PFSK-1 (cell line): ENCODE measurements around the gene ITGBL1.

Experiments used
- FOXP2 ChIP-seq: optimal IDR thresholded peaks from 2 replicates; pipeline ENCODE3; 2011; ENCODE audit warnings: borderline replicate concordance, control low read depth, inconsistent platforms; ENCODE audit not compliant: insufficient read depth; ENCODE audit errors: extremely low read length, extremely low read depth
- POLR2AphosphoS5 ChIP-seq: IDR thresholded peaks from 2 replicates; pipeline ENCODE4 v1.6.1; 2012; ENCODE audit warnings: low read depth, mild to moderate bottlenecking, control low read depth, low read length, moderate library complexity
- REST ChIP-seq, 2 experiments: IDR thresholded peaks; 2 replicates each; pipeline versions ENCODE4 v1.6.1 to v1.8.0; 2011 to 2012; ENCODE audit warnings: low read depth in 2 of 2, low read length in 2 of 2, control low read depth in 1 of 2, inconsistent platforms in 1 of 2, mild to moderate bottlenecking in 1 of 2, moderate library complexity in 1 of 2; ENCODE audit not compliant: insufficient read depth in 1 of 2
- SIN3A ChIP-seq: IDR thresholded peaks from 2 replicates; pipeline ENCODE4 v1.6.1; 2012; ENCODE audit warnings: mild to moderate bottlenecking, low read length, moderate library complexity, borderline replicate concordance; ENCODE audit not compliant: insufficient read depth
- TAF1 ChIP-seq: IDR thresholded peaks from 2 replicates; pipeline ENCODE4 v1.6.1; 2012; ENCODE audit warnings: low read length, control low read depth, borderline replicate concordance; ENCODE audit not compliant: insufficient read depth

The ITGBL1 gene

GRCh38 chr13:101502618-101503017 is 50.1 kb downstream of the ITGBL1 start:
- no peak for TF ChIP-seq REST (IDR thresholded peaks at IDR 0.05; ENCODE audit: insufficient read depth in 1 of 2, low read depth in 2 of 2, low read length in 2 of 2)
- no peak for TF ChIP-seq FOXP2
- no peak for TF ChIP-seq TAF1
- no peak for TF ChIP-seq POLR2AphosphoS5
- no peak for TF ChIP-seq SIN3A

- TF ChIP-seq TAF1 (no peak), FOXP2 (no peak), SIN3A (no peak), REST (IDR thresholded peaks at IDR 0.05; ENCODE audit: insufficient read depth in 1 of 2, low read depth in 2 of 2, low read length in 2 of 2) (no peak), POLR2AphosphoS5 (no peak)
These were observed 58.7 kb downstream of the ITGBL1 start for GRCh38 chr13:101511161-101511560.

DNA sequence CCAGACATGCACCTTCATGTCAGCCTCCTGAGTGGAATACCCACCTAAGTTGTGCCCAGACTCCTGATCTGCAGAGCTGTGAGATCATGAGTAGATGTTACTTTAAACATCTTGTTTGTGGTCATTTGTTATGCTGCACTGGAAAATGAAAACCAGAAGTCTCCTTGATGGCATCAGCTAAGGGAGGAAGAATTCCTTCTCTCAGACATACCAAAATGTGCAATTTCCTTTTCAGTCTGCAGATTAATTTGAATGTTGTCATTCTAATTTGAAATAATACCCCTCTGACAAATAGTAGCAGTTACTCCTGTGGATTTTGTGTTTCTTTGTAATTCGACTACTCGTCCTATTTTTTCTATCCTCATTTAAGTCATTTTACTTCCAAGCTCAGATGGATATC is 59.3 kb downstream of the ITGBL1 start:
- TF ChIP-seq SIN3A (no peak), FOXP2 (no peak), REST (IDR thresholded peaks at IDR 0.05; ENCODE audit: insufficient read depth in 1 of 2, low read depth in 2 of 2, low read length in 2 of 2) (no peak), TAF1 (no peak), POLR2AphosphoS5 (no peak)

DNA sequence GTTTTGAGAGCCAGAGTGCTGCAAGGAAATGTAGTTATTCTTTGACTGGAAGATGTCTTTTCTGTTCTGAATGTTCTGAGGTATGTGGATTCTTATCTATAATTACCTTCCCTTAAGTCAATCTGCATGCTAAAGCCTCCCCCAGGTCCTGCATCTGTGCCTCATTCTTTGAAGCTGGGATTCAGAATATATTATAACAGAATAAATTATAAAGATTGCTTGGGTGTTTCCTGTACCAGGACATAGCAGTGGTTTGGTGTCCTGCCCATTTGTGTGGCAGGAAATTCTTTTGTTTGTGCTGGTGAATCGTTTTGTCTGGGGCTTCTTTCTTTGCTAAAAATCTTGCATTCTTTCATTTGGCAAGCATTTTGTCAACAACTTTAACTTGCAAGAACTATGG is 60.2 kb downstream of the ITGBL1 start:
- TF ChIP-seq REST (IDR thresholded peaks at IDR 0.05; ENCODE audit: insufficient read depth in 1 of 2, low read depth in 2 of 2, low read length in 2 of 2) (no peak), SIN3A (no peak), POLR2AphosphoS5 (no peak), TAF1 (no peak), FOXP2 (no peak)

- TF ChIP-seq POLR2AphosphoS5 (no peak), SIN3A (no peak), TAF1 (no peak), FOXP2 (no peak), REST (IDR thresholded peaks at IDR 0.05; ENCODE audit: insufficient read depth in 1 of 2, low read depth in 2 of 2, low read length in 2 of 2) (no peak)
These were observed 61.6 kb downstream of the ITGBL1 start for GRCh38 chr13:101514100-101514499.
